Activated CD8-positive, alpha-beta memory T cell treated with anti-CD3 and anti-CD28 coated beads for 48 hours (primary cell): ENCODE data around the gene LYSET.
"Not testable (repeated sequence)": the region's sequence is repeated elsewhere in the genome, so short reads cannot be mapped to it uniquely, and the experiment has no call there.

ENCODE experiments used
- DNase-seq, 3 experiments: peaks; one replicate each; pipeline ENCODE4 v3.0.0-alpha.2; 2020; ENCODE audit warnings: low read depth in 2 of 3, low spot score in 2 of 3

Gene LYSET

GRCh38 chr14:93165271-93166265 is 19.5 kb upstream of the LYSET start:
- DNase-seq: not testable (repeated sequence)

- not testable (repeated sequence) for DNase-seq
These were observed 16.5 kb upstream of the LYSET start for GRCh38 chr14:93168610-93169009.

GRCh38 chr14:93169619-93170018 is 15.5 kb upstream of the LYSET start:
- not testable (repeated sequence) for DNase-seq

- DNase-seq: not testable (repeated sequence)
These were observed 15.0 kb upstream of the LYSET start for GRCh38 chr14:93170141-93170540.

- DNase-seq: no peak
These were observed 13.7 kb upstream of the LYSET start for GRCh38 chr14:93171376-93171775.

- DNase-seq: no peak
These were observed 11.1 kb upstream of the LYSET start for GRCh38 chr14:93173943-93174395.

- DNase-seq: not testable (repeated sequence)
These were observed 10.4 kb upstream of the LYSET start for GRCh38 chr14:93174731-93175130.

GRCh38 chr14:93175492-93175891 is 9.6 kb upstream of the LYSET start:
- DNase-seq: no peak

GRCh38 chr14:93183596-93184317 is 1.4 kb upstream of the LYSET start:
- no peak for DNase-seq

- DNase-seq: no peak
These were observed 218 bp downstream of the LYSET start for GRCh38 chr14:93185349-93185720.

GRCh38 chr14:93186466-93186865 is 1.3 kb downstream of the LYSET start:
- no peak for DNase-seq

- DNase-seq: no peak
These were observed 1.8 kb downstream of the LYSET start for GRCh38 chr14:93186956-93187355.

GRCh38 chr14:93195316-93195999 is 10.3 kb downstream of the LYSET start:
- DNase-seq: no peak

- no peak for DNase-seq
These were observed 13.9 kb downstream of the LYSET start for GRCh38 chr14:93199031-93199430.

GRCh38 chr14:93200553-93200952 is 15.4 kb downstream of the LYSET start:
- no peak for DNase-seq

GRCh38 chr14:93201155-93201704 is 16.1 kb downstream of the LYSET start:
- DNase-seq: no peak

- peak; percentile 62 to 82 (median 75) for DNase-seq
These were observed 21.8 kb downstream of the LYSET start, which contains the start of the genes GON7 and UBR7 for GRCh38 chr14:93206793-93207467. Gene GON7 (minus strand): TSS chr14:93207065. CDS start chr14:93207037, 28 bp downstream. Gene UBR7 (plus strand): TSS chr14:93207256. CDS start chr14:93207292, 36 bp downstream.

GRCh38 chr14:93207468-93208308 is 22.6 kb downstream of the LYSET start:
- DNase-seq: no peak

- DNase-seq: no peak
These were observed 27.3 kb downstream of the LYSET start for GRCh38 chr14:93212432-93212831.
